HepG2 (cell line): ENCODE measurements around the gene CRTC2. TPM values are rescaled to one million over a fixed set of nuclear protein-coding genes. Genes with fewer than 3 reads are reported as not detected.

Experiments used
- FOXK2 ChIP-seq: fragments of 450-650 bp; IDR thresholded peaks from 2 replicates; pipeline ENCODE4 v1.6.1; 2016
- HOXA7 ChIP-seq: sonication (generic); formaldehyde crosslinking; IDR thresholded peaks from 2 replicates; pipeline ENCODE4 v1.8.1; 2022; ENCODE audit warnings: mild to moderate bottlenecking, missing genetic modification reagents, moderate library complexity
- NFE2L2 ChIP-seq: fragments of 150-350 bp; IDR thresholded peaks from 2 replicates; pipeline ENCODE4 v1.6.1; 2014; ENCODE audit warnings: low read length
- NR2F1 ChIP-seq, 2 experiments: fragments of 450-650 bp in 1 of 2; formaldehyde crosslinking in 1 of 2; IDR thresholded peaks; 2 replicates each; pipeline versions ENCODE4 v1.5.0 to v1.6.1; 2016 to 2020; ENCODE audit warnings: mild to moderate bottlenecking in 1 of 2, missing compliant biosample characterization in 1 of 2, missing genetic modification reagents in 1 of 2, moderate library complexity in 1 of 2
- ZNF12 ChIP-seq: sonication (generic); formaldehyde crosslinking; IDR thresholded peaks from 2 replicates; pipeline ENCODE4 v1.5.0; 2020; ENCODE audit warnings: missing genetic modification reagents
- ZNF138 ChIP-seq: sonication (generic); formaldehyde crosslinking; IDR thresholded peaks from 2 replicates; pipeline ENCODE4 v1.5.0; 2020; ENCODE audit warnings: mild to moderate bottlenecking, low read depth, missing genetic modification reagents
- ZNF317 ChIP-seq: sonication (generic); formaldehyde crosslinking; IDR thresholded peaks from 2 replicates; pipeline ENCODE4 v1.5.0; 2020; ENCODE audit warnings: mild to moderate bottlenecking, missing genetic modification reagents
- ZNF331 ChIP-seq: sonication (generic); formaldehyde crosslinking; IDR thresholded peaks from 2 replicates; pipeline ENCODE4 v1.4.0; 2020; ENCODE audit warnings: missing genetic modification reagents
- ZNF709 ChIP-seq: sonication (generic); formaldehyde crosslinking; IDR thresholded peaks from 2 replicates; pipeline ENCODE4 v1.5.0; 2020; ENCODE audit warnings: mild to moderate bottlenecking, missing genetic modification reagents
- ZNF776 ChIP-seq: sonication (generic); formaldehyde crosslinking; IDR thresholded peaks from 2 replicates; pipeline ENCODE4 v1.4.0; 2020; ENCODE audit warnings: mild to moderate bottlenecking, missing genetic modification reagents
- polyA plus RNA-seq, 8 experiments: library from polyadenylated mRNA; depleted of rRNA in 3 of 8; stranded (reverse) in 7 of 8; unstranded in 1 of 8; fragments of >200 nt; fragmentation: Illumina TruSeq in 4 of 8; extraction: Trizol in 4 of 8; gene quantifications; 2 replicates each; pipeline versions ENCODE4 v1.2.1 to v1.2.3, GENCODE V29; 2011 to 2016; ENCODE audit warnings: low read depth in 4 of 8, missing spikeins in 1 of 8, mixed read lengths in 1 of 8; ENCODE audit not compliant: insufficient read depth in 1 of 8
- total RNA-seq, 5 experiments: library from RNA; depleted of rRNA; stranded (reverse); fragments of >200 nt; fragmentation: Illumina TruSeq; extraction: Trizol; gene quantifications; 2 replicates each; pipeline ENCODE4 v1.2.3, GENCODE V29; 2016; ENCODE audit warnings: low read depth in 1 of 5
- TF ChIP-seq, protein P1 (sequence below): sonication (generic); formaldehyde crosslinking; IDR thresholded peaks from 2 replicates; pipeline ENCODE4 v1.4.0; 2020; ENCODE audit warnings: missing genetic modification reagents
- TF ChIP-seq, protein P2 (sequence below): sonication (generic); formaldehyde crosslinking; IDR thresholded peaks from 2 replicates; pipeline ENCODE4 v1.4.0; 2020; ENCODE audit warnings: missing genetic modification reagents, borderline replicate concordance
- TF ChIP-seq, protein P3 (sequence below): sonication (generic); formaldehyde crosslinking; IDR thresholded peaks from 2 replicates; pipeline ENCODE4 v1.4.0; 2020; ENCODE audit warnings: missing genetic modification reagents
- TF ChIP-seq, protein P4 (sequence below): sonication (generic); formaldehyde crosslinking; IDR thresholded peaks from 2 replicates; pipeline ENCODE4 v1.5.1; 2020; ENCODE audit warnings: missing genetic modification reagents, mild to moderate bottlenecking, borderline replicate concordance
- TF ChIP-seq, protein P5 (sequence below): sonication (generic); formaldehyde crosslinking; IDR thresholded peaks from 2 replicates; pipeline ENCODE4 v1.4.0; 2020; ENCODE audit warnings: missing genetic modification reagents
- TF ChIP-seq, protein P6 (sequence below): sonication (generic); formaldehyde crosslinking; IDR thresholded peaks from 2 replicates; pipeline ENCODE4 v1.4.0; 2020; ENCODE audit warnings: missing genetic modification reagents

Gene CRTC2
- total and polyA plus RNA-seq, 2 of the 13 experiments (the other 11 are each of a cell fraction or from before 2014, with no cell fraction given) = 6.1 to 26.7 TPM

DNA sequence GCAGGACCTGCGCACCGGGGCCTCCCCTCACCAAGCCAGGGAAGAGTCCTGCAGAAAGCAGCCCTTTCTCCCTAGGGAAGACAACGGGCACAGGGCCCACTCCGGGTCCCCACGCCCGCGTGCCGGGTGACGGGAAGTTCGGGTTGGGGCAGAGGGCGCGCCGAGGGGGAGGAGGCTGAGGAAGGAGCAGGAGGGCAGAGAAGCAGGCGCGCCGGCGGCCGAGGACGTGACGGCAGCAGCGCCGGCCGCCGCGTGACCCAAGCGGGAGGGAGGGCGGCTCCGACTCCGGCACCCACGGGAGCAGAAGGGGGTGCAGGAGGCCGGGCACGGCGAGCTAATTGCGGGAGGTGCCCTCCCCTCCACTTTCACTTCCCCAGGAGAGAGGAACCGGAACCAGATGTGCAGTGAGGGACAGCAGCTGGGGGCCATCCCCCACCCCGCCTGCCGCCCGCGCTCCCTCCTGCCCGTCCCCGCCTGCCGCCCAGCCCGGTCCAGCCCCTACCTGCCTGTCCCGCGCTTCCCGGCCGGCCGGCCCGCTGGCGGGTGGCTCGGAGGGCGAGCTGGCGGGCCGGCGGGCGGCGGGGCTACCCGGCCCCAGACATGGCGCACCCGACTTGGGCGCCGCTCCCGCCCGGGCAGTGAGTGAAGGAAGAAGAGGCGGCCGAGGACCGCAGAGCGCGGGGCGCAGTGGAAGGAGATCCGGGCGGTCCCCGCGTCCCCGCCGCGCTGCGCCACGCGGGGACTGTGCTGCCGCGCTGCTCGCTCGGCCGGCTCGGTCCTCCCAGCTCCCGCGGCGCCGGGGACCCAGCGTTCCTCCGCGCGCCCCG is 12.4 kb downstream of the CRTC2 start (continued):
- TF ChIP-seq, protein P1, sequence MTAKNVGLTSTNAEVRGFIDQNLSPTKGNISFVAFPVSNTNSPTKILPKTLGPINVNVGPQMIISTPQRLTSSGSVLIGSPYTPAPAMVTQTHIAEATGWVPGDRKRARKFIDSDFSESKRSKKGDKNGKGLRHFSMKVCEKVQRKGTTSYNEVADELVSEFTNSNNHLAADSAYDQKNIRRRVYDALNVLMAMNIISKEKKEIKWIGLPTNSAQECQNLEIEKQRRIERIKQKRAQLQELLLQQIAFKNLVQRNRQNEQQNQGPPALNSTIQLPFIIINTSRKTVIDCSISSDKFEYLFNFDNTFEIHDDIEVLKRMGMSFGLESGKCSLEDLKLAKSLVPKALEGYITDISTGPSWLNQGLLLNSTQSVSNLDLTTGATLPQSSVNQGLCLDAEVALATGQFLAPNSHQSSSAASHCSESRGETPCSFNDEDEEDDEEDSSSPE = no peak; the same call in 1 of the 2 replicates
- TF ChIP-seq, protein P2, sequence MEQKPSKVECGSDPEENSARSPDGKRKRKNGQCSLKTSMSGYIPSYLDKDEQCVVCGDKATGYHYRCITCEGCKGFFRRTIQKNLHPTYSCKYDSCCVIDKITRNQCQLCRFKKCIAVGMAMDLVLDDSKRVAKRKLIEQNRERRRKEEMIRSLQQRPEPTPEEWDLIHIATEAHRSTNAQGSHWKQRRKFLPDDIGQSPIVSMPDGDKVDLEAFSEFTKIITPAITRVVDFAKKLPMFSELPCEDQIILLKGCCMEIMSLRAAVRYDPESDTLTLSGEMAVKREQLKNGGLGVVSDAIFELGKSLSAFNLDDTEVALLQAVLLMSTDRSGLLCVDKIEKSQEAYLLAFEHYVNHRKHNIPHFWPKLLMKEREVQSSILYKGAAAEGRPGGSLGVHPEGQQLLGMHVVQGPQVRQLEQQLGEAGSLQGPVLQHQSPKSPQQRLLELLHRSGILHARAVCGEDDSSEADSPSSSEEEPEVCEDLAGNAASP (CRISPR knock-in tag) = 0 out of 2 replicates have a peak, but pooled peaks have one; percentile 35
- TF ChIP-seq HOXA7 = no peak
- TF ChIP-seq, protein P3, sequence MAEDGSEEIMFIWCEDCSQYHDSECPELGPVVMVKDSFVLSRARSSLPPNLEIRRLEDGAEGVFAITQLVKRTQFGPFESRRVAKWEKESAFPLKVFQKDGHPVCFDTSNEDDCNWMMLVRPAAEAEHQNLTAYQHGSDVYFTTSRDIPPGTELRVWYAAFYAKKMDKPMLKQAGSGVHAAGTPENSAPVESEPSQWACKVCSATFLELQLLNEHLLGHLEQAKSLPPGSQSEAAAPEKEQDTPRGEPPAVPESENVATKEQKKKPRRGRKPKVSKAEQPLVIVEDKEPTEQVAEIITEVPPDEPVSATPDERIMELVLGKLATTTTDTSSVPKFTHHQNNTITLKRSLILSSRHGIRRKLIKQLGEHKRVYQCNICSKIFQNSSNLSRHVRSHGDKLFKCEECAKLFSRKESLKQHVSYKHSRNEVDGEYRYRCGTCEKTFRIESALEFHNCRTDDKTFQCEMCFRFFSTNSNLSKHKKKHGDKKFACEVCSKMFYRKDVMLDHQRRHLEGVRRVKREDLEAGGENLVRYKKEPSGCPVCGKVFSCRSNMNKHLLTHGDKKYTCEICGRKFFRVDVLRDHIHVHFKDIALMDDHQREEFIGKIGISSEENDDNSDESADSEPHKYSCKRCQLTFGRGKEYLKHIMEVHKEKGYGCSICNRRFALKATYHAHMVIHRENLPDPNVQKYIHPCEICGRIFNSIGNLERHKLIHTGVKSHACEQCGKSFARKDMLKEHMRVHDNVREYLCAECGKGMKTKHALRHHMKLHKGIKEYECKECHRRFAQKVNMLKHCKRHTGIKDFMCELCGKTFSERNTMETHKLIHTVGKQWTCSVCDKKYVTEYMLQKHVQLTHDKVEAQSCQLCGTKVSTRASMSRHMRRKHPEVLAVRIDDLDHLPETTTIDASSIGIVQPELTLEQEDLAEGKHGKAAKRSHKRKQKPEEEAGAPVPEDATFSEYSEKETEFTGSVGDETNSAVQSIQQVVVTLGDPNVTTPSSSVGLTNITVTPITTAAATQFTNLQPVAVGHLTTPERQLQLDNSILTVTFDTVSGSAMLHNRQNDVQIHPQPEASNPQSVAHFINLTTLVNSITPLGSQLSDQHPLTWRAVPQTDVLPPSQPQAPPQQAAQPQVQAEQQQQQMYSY (CRISPR knock-in tag) = no peak
- no peak for TF ChIP-seq ZNF709 (CRISPR knock-in tag)
- no peak for TF ChIP-seq ZNF776 (CRISPR knock-in tag)
- TF ChIP-seq, protein P4, sequence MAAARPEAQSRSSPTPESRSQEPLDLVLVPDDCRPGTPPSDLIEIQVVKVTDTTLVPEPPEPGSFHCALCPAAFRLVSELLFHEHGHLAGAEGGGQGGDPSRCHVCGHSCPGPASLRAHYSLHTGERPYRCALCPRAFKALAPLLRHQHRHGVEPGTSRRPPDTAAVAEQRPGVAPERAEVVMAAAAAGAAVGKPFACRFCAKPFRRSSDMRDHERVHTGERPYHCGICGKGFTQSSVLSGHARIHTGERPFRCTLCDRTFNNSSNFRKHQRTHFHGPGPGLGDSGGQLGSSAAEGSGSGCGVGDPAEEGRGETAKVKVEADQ (CRISPR knock-in tag) = no peak; the same call in 1 of the 2 replicates
- TF ChIP-seq, protein P5, sequence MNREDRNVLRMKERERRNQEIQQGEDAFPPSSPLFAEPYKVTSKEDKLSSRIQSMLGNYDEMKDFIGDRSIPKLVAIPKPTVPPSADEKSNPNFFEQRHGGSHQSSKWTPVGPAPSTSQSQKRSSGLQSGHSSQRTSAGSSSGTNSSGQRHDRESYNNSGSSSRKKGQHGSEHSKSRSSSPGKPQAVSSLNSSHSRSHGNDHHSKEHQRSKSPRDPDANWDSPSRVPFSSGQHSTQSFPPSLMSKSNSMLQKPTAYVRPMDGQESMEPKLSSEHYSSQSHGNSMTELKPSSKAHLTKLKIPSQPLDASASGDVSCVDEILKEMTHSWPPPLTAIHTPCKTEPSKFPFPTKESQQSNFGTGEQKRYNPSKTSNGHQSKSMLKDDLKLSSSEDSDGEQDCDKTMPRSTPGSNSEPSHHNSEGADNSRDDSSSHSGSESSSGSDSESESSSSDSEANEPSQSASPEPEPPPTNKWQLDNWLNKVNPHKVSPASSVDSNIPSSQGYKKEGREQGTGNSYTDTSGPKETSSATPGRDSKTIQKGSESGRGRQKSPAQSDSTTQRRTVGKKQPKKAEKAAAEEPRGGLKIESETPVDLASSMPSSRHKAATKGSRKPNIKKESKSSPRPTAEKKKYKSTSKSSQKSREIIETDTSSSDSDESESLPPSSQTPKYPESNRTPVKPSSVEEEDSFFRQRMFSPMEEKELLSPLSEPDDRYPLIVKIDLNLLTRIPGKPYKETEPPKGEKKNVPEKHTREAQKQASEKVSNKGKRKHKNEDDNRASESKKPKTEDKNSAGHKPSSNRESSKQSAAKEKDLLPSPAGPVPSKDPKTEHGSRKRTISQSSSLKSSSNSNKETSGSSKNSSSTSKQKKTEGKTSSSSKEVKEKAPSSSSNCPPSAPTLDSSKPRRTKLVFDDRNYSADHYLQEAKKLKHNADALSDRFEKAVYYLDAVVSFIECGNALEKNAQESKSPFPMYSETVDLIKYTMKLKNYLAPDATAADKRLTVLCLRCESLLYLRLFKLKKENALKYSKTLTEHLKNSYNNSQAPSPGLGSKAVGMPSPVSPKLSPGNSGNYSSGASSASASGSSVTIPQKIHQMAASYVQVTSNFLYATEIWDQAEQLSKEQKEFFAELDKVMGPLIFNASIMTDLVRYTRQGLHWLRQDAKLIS (CRISPR knock-in tag) = no peak
- 0 out of 2 replicates have a peak, but pooled peaks have one; percentile 42 for TF ChIP-seq ZNF138 (CRISPR knock-in tag)
- TF ChIP-seq, protein P6, sequence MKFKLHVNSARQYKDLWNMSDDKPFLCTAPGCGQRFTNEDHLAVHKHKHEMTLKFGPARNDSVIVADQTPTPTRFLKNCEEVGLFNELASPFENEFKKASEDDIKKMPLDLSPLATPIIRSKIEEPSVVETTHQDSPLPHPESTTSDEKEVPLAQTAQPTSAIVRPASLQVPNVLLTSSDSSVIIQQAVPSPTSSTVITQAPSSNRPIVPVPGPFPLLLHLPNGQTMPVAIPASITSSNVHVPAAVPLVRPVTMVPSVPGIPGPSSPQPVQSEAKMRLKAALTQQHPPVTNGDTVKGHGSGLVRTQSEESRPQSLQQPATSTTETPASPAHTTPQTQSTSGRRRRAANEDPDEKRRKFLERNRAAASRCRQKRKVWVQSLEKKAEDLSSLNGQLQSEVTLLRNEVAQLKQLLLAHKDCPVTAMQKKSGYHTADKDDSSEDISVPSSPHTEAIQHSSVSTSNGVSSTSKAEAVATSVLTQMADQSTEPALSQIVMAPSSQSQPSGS (CRISPR knock-in tag) = no peak
- no peak for TF ChIP-seq ZNF317 (CRISPR knock-in tag)
- TF ChIP-seq FOXK2 = no peak
- TF ChIP-seq NFE2L2 = no peak
- TF ChIP-seq ZNF12 (CRISPR knock-in tag) = no peak
- no peak for TF ChIP-seq NR2F1 (CRISPR knock-in tag; IDR thresholded peaks at IDR 0.05)
- no peak for TF ChIP-seq ZNF331 (CRISPR knock-in tag)
